Measurements from ENCODE around the gene CR2. TPM values are rescaled to one million over a fixed set of nuclear protein-coding genes. Genes with fewer than 3 reads are reported as not detected.

CR2 gene
- total RNA-seq, 1 donor from 2014 or later: not detected

Other genes with a start within 250 kb of the CR2 start
- 2.7 and 3.3 TPM in 2 replicates for gene CD55, start 132.7 kb upstream of the CR2 start, total RNA-seq
- gene CR1, start 41.8 kb downstream of the CR2 start, total RNA-seq: not detected in 2 replicates
- not detected in 2 replicates for gene CR1L, start 190.8 kb downstream of the CR2 start, total RNA-seq

All from osteocyte (in vitro differentiated cells).